HEK293 (cell line): ENCODE results near the gene CCDC40.
A peak's percentile ranks its signal among the peaks of the same experiment; 100 is the strongest.

Experiments used
- EGR2 ChIP-seq: fragments of 450-650 bp; formaldehyde crosslinking; IDR thresholded peaks from 2 replicates; pipeline ENCODE4 v1.5.1; 2016; ENCODE audit warnings: low read depth, missing biosample characterization, missing genetic modification characterization
- GLIS2 ChIP-seq: fragments of 450-650 bp; formaldehyde crosslinking; IDR thresholded peaks from 2 replicates; pipeline ENCODE4 v1.5.1; 2016; ENCODE audit warnings: missing biosample characterization, missing genetic modification characterization
- HOXD13 ChIP-seq: sonication (generic); formaldehyde crosslinking; IDR thresholded peaks from 2 replicates; pipeline ENCODE4 v1.8.0; 2022; ENCODE audit warnings: missing genetic modification reagents, borderline replicate concordance
- IKZF3 ChIP-seq: fragments of 450-650 bp; IDR thresholded peaks from 2 replicates; pipeline ENCODE4 v1.5.0; 2018; ENCODE audit warnings: missing biosample characterization, mild to moderate bottlenecking, missing genetic modification characterization, moderate library complexity
- KLF1 ChIP-seq: fragments of 450-650 bp; formaldehyde crosslinking; IDR thresholded peaks from 2 replicates; pipeline ENCODE4 v1.5.1; 2016; ENCODE audit warnings: missing biosample characterization, missing genetic modification characterization
- MYNN ChIP-seq: fragments of 450-650 bp; formaldehyde crosslinking; IDR thresholded peaks from 2 replicates; pipeline ENCODE4 v1.5.1; 2016; ENCODE audit warnings: missing biosample characterization, missing genetic modification characterization, borderline replicate concordance
- SP3 ChIP-seq: fragments of 450-650 bp; formaldehyde crosslinking; IDR thresholded peaks from 2 replicates; pipeline ENCODE4 v1.5.1; 2016; ENCODE audit warnings: missing biosample characterization, missing genetic modification characterization
- ZBTB48 ChIP-seq: fragments of 450-650 bp; formaldehyde crosslinking; IDR thresholded peaks from 2 replicates; pipeline ENCODE4 v1.5.1; 2016; ENCODE audit warnings: missing biosample characterization, missing genetic modification characterization
- ZEB2 ChIP-seq: fragments of 450-650 bp; formaldehyde crosslinking; IDR thresholded peaks from 2 replicates; pipeline ENCODE4 v1.5.1; 2016; ENCODE audit warnings: missing biosample characterization, missing genetic modification characterization
- ZNF121 ChIP-seq: fragments of 450-650 bp; formaldehyde crosslinking; IDR thresholded peaks from 2 replicates; pipeline ENCODE4 v1.5.1; 2016; ENCODE audit warnings: missing biosample characterization, missing genetic modification characterization
- ZNF184 ChIP-seq: fragments of 450-650 bp; IDR thresholded peaks from 2 replicates; pipeline ENCODE4 v1.5.1; 2018; ENCODE audit warnings: missing biosample characterization, mild to moderate bottlenecking, missing genetic modification characterization
- ZNF26 ChIP-seq: fragments of 450-650 bp; formaldehyde crosslinking; IDR thresholded peaks from 2 replicates; pipeline ENCODE4 v1.5.1; 2016; ENCODE audit warnings: missing biosample characterization, missing genetic modification characterization
- ZNF280C ChIP-seq: fragments of 450-650 bp; formaldehyde crosslinking; IDR thresholded peaks from 2 replicates; pipeline ENCODE4 v1.5.1; 2016; ENCODE audit warnings: missing biosample characterization, missing genetic modification characterization
- ZNF280D ChIP-seq: fragments of 450-650 bp; formaldehyde crosslinking; IDR thresholded peaks from 2 replicates; pipeline ENCODE4 v1.5.1; 2016; ENCODE audit warnings: missing biosample characterization, missing genetic modification characterization
- ZNF292 ChIP-seq: fragments of 450-650 bp; formaldehyde crosslinking; IDR thresholded peaks from 2 replicates; pipeline ENCODE4 v1.5.1; 2016; ENCODE audit warnings: low read depth, missing biosample characterization, missing genetic modification characterization, borderline replicate concordance
- ZNF335 ChIP-seq: fragments of 450-650 bp; formaldehyde crosslinking; conservative IDR thresholded peaks from 2 replicates; pipeline ENCODE4 v1.5.1; 2016; ENCODE audit warnings: missing biosample characterization, missing genetic modification characterization
- ZNF426 ChIP-seq: fragments of 450-650 bp; formaldehyde crosslinking; IDR thresholded peaks from 2 replicates; pipeline ENCODE4 v1.5.1; 2017; ENCODE audit warnings: missing biosample characterization, missing genetic modification characterization, mild to moderate bottlenecking, inconsistent platforms, moderate library complexity
- ZNF501 ChIP-seq: fragments of 450-650 bp; formaldehyde crosslinking; IDR thresholded peaks from 2 replicates; pipeline ENCODE4 v1.5.1; 2016; ENCODE audit warnings: missing biosample characterization, missing genetic modification characterization
- ZNF521 ChIP-seq: fragments of 450-650 bp; formaldehyde crosslinking; IDR thresholded peaks from 2 replicates; pipeline ENCODE4 v1.5.1; 2017; ENCODE audit warnings: missing biosample characterization, mild to moderate bottlenecking, missing genetic modification characterization
- ZNF560 ChIP-seq: fragments of 450-650 bp; formaldehyde crosslinking; IDR thresholded peaks from 2 replicates; pipeline ENCODE4 v1.5.1; 2017; ENCODE audit warnings: missing biosample characterization, missing genetic modification characterization, borderline replicate concordance
- ZNF596 ChIP-seq: fragments of 450-650 bp; IDR thresholded peaks from 2 replicates; pipeline ENCODE4 v1.5.0; 2018; ENCODE audit warnings: missing biosample characterization, mild to moderate bottlenecking, missing genetic modification characterization, moderate library complexity
- ZNF692 ChIP-seq: fragments of 450-650 bp; formaldehyde crosslinking; IDR thresholded peaks from 2 replicates; pipeline ENCODE4 v1.5.1; 2016; ENCODE audit warnings: missing biosample characterization, missing genetic modification characterization
- ZNF830 ChIP-seq: fragments of 450-650 bp; IDR thresholded peaks from 2 replicates; pipeline ENCODE4 v1.5.0; 2018; ENCODE audit warnings: missing biosample characterization, missing genetic modification characterization, low read depth, mild to moderate bottlenecking, moderate library complexity
- TF ChIP-seq, protein P1 (sequence below): IDR thresholded peaks from 2 replicates; pipeline ENCODE4 v1.6.1; 2011; ENCODE audit warnings: mild to moderate bottlenecking, low read depth, low read length, borderline replicate concordance
- TF ChIP-seq, protein P2 (sequence below): fragments of 450-650 bp; formaldehyde crosslinking; IDR thresholded peaks from 2 replicates; pipeline ENCODE4 v1.5.1; 2017; ENCODE audit warnings: missing biosample characterization, missing genetic modification characterization
- TF ChIP-seq, protein P3 (sequence below): fragments of 450-650 bp; formaldehyde crosslinking; IDR thresholded peaks from 2 replicates; pipeline ENCODE4 v1.5.1; 2016; ENCODE audit warnings: missing biosample characterization, missing genetic modification characterization, borderline replicate concordance

CCDC40 gene

DNA sequence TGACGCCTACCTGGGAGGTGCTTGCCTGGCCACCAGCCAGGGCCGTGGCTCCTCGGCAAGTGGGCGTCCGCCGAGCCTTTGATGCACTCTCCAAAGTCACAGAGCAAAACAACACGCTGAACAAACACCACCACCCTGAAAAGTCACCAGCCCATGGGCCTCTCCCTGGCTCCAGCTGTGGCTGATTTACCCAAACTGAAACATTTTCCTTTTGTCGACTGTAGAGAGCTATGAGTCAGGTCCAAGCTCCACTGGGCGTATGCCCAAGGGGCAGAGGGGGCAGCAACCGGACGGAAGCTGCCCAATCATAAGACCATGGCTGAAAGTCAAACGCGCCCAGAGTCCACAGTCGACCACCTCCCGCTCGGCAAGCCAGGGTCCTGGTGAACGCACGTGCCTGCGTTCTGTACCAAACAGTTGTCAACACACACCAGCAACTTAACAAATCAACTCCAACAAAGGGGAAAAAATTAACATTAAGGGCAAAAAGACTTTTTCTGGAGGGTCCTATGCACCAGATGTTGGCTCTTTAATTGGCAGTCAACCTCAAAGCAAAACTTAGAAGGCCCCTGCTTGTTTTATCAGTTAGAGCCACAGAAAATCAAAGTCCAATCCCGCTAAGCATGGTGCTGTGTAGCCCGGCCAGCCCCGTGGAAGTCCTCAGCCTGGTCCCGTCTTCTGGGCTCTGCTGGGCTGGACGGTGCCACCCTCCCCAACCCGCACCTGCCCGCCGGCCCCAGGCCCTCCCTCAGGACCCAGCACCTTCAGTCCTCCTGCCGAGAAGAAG is 48.1 kb upstream of the CCDC40 start (continued):
- TF ChIP-seq, protein P1, sequence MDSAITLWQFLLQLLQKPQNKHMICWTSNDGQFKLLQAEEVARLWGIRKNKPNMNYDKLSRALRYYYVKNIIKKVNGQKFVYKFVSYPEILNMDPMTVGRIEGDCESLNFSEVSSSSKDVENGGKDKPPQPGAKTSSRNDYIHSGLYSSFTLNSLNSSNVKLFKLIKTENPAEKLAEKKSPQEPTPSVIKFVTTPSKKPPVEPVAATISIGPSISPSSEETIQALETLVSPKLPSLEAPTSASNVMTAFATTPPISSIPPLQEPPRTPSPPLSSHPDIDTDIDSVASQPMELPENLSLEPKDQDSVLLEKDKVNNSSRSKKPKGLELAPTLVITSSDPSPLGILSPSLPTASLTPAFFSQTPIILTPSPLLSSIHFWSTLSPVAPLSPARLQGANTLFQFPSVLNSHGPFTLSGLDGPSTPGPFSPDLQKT = no peak
- TF ChIP-seq ZNF521 (tag by site-specific recombination) (no peak), ZNF335 (no peak), ZNF692 (tag by site-specific recombination) (no peak), ZNF426 (tag by site-specific recombination) (no peak), ZNF830 (no peak), ZNF121 (tag by site-specific recombination) (no peak), MYNN (tag by site-specific recombination) (no peak), ZNF280C (tag by site-specific recombination) (no peak), ZNF184 (tag by site-specific recombination) (no peak), GLIS2 (tag by site-specific recombination) (peak; percentile 29), ZNF560 (tag by site-specific recombination) (no peak), ZNF292 (tag by site-specific recombination) (no peak), ZBTB48 (tag by site-specific recombination) (no peak), EGR2 (tag by site-specific recombination) (peak; percentile 90), ZNF501 (tag by site-specific recombination) (no peak), ZNF280D (tag by site-specific recombination) (no peak), ZEB2 (tag by site-specific recombination) (0 out of 2 replicates have a peak, but pooled peaks have one; percentile 30), ZNF596 (tag by site-specific recombination) (no peak), SP3 (tag by site-specific recombination) (no peak), ZNF26 (tag by site-specific recombination) (no peak), IKZF3 (tag by site-specific recombination) (no peak), HOXD13 (CRISPR knock-in tag) (no peak), KLF1 (tag by site-specific recombination) (peak; percentile 96)
- TF ChIP-seq, protein P2, sequence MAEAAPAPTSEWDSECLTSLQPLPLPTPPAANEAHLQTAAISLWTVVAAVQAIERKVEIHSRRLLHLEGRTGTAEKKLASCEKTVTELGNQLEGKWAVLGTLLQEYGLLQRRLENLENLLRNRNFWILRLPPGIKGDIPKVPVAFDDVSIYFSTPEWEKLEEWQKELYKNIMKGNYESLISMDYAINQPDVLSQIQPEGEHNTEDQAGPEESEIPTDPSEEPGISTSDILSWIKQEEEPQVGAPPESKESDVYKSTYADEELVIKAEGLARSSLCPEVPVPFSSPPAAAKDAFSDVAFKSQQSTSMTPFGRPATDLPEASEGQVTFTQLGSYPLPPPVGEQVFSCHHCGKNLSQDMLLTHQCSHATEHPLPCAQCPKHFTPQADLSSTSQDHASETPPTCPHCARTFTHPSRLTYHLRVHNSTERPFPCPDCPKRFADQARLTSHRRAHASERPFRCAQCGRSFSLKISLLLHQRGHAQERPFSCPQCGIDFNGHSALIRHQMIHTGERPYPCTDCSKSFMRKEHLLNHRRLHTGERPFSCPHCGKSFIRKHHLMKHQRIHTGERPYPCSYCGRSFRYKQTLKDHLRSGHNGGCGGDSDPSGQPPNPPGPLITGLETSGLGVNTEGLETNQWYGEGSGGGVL (tag by site-specific recombination) = no peak
- TF ChIP-seq, protein P3, sequence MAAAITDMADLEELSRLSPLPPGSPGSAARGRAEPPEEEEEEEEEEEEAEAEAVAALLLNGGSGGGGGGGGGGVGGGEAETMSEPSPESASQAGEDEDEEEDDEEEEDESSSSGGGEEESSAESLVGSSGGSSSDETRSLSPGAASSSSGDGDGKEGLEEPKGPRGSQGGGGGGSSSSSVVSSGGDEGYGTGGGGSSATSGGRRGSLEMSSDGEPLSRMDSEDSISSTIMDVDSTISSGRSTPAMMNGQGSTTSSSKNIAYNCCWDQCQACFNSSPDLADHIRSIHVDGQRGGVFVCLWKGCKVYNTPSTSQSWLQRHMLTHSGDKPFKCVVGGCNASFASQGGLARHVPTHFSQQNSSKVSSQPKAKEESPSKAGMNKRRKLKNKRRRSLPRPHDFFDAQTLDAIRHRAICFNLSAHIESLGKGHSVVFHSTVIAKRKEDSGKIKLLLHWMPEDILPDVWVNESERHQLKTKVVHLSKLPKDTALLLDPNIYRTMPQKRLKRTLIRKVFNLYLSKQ = no peak
